HG03378 (cell line): ENCODE data around the gene SH3GL1.

Experiments
- ATAC-seq: cut with Tn5 transposase; IDR thresholded peaks from one replicate; pipeline ENCODE4 v1.9.1; 2021; ENCODE audit warnings: mild to moderate bottlenecking, moderate library complexity; ENCODE audit not compliant: unreplicated experiment

Gene SH3GL1

GRCh38 chr19:4376671-4376990, 23.7 kb downstream of the SH3GL1 start:
- no peak for ATAC-seq

- ATAC-seq: peak; percentile 9
These were observed 24.2 kb downstream of the SH3GL1 start for GRCh38 chr19:4376028-4376670.

- peak; percentile 34 for ATAC-seq
These were observed 25.0 kb downstream of the SH3GL1 start for GRCh38 chr19:4375164-4376027.

GRCh38 chr19:4374498-4375163, 25.7 kb downstream of the SH3GL1 start:
- no peak for ATAC-seq

GRCh38 chr19:4373601-4374497, 26.5 kb downstream of the SH3GL1 start:
- ATAC-seq: no peak

- no peak for ATAC-seq
These were observed 27.4 kb downstream of the SH3GL1 start for GRCh38 chr19:4373013-4373367.

- no peak for ATAC-seq
These were observed 28.0 kb downstream of the SH3GL1 start for GRCh38 chr19:4372165-4373012.

- no peak for ATAC-seq
These were observed 28.8 kb downstream of the SH3GL1 start for GRCh38 chr19:4371247-4372164.

GRCh38 chr19:4370418-4371041, 29.8 kb downstream of the SH3GL1 start:
- ATAC-seq: no peak

GRCh38 chr19:4369888-4370260, 30.5 kb downstream of the SH3GL1 start:
- ATAC-seq: peak; percentile 33

GRCh38 chr19:4369109-4369887, 31.0 kb downstream of the SH3GL1 start:
- peak; percentile 54 for ATAC-seq

- ATAC-seq: no peak
These were observed 32.1 kb downstream of the SH3GL1 start for GRCh38 chr19:4368128-4368820.

- ATAC-seq: no peak
These were observed 32.6 kb downstream of the SH3GL1 start for GRCh38 chr19:4367781-4368127.

GRCh38 chr19:4367336-4367723, 33.0 kb downstream of the SH3GL1 start:
- ATAC-seq: no peak

GRCh38 chr19:4366666-4367335, 33.5 kb downstream of the SH3GL1 start:
- ATAC-seq: no peak

- no peak for ATAC-seq
These were observed 34.3 kb downstream of the SH3GL1 start for GRCh38 chr19:4365791-4366665.
